Lung (tissue), 5 donors: ENCODE results near the gene L3MBTL1. TPM values are rescaled to one million over a fixed set of nuclear protein-coding genes. Genes with fewer than 3 reads are reported as not detected.

ENCODE experiments used
- polyA plus RNA-seq, 2 donors: library from polyadenylated mRNA; stranded (reverse); fragments of 200-250 nt; gene quantifications; one replicate each; pipeline ENCODE4 v1.2.1, GENCODE V29; 2013
- small RNA-seq: library from RNA; depleted of rRNA; stranded (forward); fragments of <200 nt; gene quantifications from one replicate; pipeline ENCODE3, GENCODE V24; 2014; ENCODE audit warnings: low replicate concordance
- total RNA-seq, 2 donors: library from RNA; depleted of rRNA in 1 of 2; stranded (reverse); fragments of >200 nt in 1 of 2; gene quantifications; one replicate each; pipeline ENCODE4 v1.2.1, GENCODE V29; 2014 to 2021
- donor health status: Bipolar disorder and iron deficiency.
- donor health status: healthy.
- donor health status: DM: yes; HTN: yes; CAD: no.

L3MBTL1 gene
- total and polyA plus RNA-seq, 4 donors = 1.7 to 18.6 (median 6.6) TPM

Small RNAs within 50 kb of the gene (small RNA-seq; reads per million reads assigned to genes)
- gene RNU6-1251P = not detected

Other genes starting within 250 kb of the L3MBTL1 start
- 100 to 1,000 TPM in 1 of 2 donors, 10 to 100 TPM in 1; 91.0 to 102 TPM for gene SRSF6, start 49.8 kb upstream of the L3MBTL1 start, total RNA-seq
- gene SRSF6, start 49.8 kb upstream of the L3MBTL1 start, polyA plus RNA-seq = 10 to 100 TPM; 61.9 to 98.1 TPM
- gene SGK2, start 51.3 kb downstream of the L3MBTL1 start, total RNA-seq = 1 to 10 TPM; 1.2 to 3.2 TPM
- under 1 TPM; 0.15 to 0.73 TPM for gene SGK2, start 51.3 kb downstream of the L3MBTL1 start, polyA plus RNA-seq
- 10 to 100 TPM; 28.7 to 49.0 TPM for gene IFT52, start 83.2 kb downstream of the L3MBTL1 start, total RNA-seq
- 10 to 100 TPM; 16.0 to 16.2 TPM for gene IFT52, start 83.2 kb downstream of the L3MBTL1 start, polyA plus RNA-seq
- gene MYBL2, start 159.4 kb downstream of the L3MBTL1 start, total RNA-seq = 1 to 10 TPM; 2.1 to 4.7 TPM
- gene MYBL2, start 159.4 kb downstream of the L3MBTL1 start, polyA plus RNA-seq = 1 to 10 TPM; 2.1 to 4.4 TPM
- gene GTSF1L, start 219.3 kb downstream of the L3MBTL1 start, total RNA-seq = not detected
- not detected for gene GTSF1L, start 219.3 kb downstream of the L3MBTL1 start, polyA plus RNA-seq